Measurements from ENCODE around the gene PRKCE. TPM values are rescaled to one million over a fixed set of nuclear protein-coding genes. Genes with fewer than 3 reads are reported as not detected.

PRKCE gene
- total and polyA plus RNA-seq, 2 of the 8 experiments (the other 6 are each of a cell fraction or from before 2014, with no cell fraction given) = 0.54 to 2.1 TPM

DNA sequence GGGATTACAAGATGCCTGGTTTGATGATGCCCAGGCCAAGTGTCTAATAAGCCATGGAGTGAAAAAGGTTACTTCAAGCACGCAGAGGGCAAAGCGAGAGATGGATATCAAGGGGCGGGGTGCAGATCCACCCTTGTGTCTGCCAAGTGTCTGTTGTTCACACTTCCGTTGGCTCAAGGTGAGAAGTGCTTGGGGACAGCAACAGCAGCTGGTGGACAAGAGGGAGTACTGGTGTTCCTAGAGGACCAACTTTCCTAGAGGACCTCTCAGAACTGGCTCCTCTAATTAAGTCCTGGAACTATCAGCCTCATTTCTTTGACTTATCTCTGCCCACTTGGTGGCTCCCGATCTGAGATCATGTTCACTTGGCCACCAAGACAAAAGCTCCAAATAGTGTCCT is 299.1 kb downstream of the PRKCE start (continued):
- TF ChIP-seq RNF2 (IDR thresholded peaks at IDR 0.05; ENCODE audit: borderline replicate concordance, low read depth, low read length, missing control alignments, poor library complexity, severe bottlenecking) (no peak), BRCA1 (IDR thresholded peaks at IDR 0.05; ENCODE audit: low read depth, low read length) (no peak), JUND (IDR thresholded peaks at IDR 0.05; ENCODE audit: low read length) (no peak), RFX5 (IDR thresholded peaks at IDR 0.05; ENCODE audit: borderline replicate concordance, low read depth, low read length) (no peak), SUZ12 (IDR thresholded peaks at IDR 0.05; ENCODE audit: low read length) (no peak), HDAC2 (IDR thresholded peaks at IDR 0.05; ENCODE audit: borderline replicate concordance in 1 of 2, low read depth in 2 of 2, low read length in 2 of 2) (no peak)
- TF ChIP-seq, protein P1, sequence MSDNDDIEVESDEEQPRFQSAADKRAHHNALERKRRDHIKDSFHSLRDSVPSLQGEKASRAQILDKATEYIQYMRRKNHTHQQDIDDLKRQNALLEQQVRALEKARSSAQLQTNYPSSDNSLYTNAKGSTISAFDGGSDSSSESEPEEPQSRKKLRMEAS (IDR thresholded peaks at IDR 0.05) = no peak
